Activated B cell treated with CpG ODN at 0.5 μM for 24 hours (primary cell): ENCODE results near the gene STIM2. TPM values are rescaled to one million over a fixed set of nuclear protein-coding genes. Genes with fewer than 3 reads are reported as not detected.

Experiments used
- ATAC-seq: fragments of 200-7000 bp; cut with Tn5 transposase; one replicate; pipeline ENCODE4 v1.10.0; 2021; ENCODE audit warnings: low read depth, mild to moderate bottlenecking, moderate library complexity
- CTCF ChIA-PET: fragments of 350-600 bp; sonication (Branson Sonifier 250); formaldehyde crosslinking; loops from one replicate; lab custom pipeline; 2021; ENCODE audit warnings: antibody characterized with exemption; lab: Charles Lee
- POLR2A ChIA-PET: fragments of 350-600 bp; sonication (Branson Sonifier 250); formaldehyde crosslinking; loops from one replicate; lab custom pipeline; 2021; ENCODE audit warnings: antibody characterized with exemption; lab: Charles Lee
- DNase-seq: peaks from one replicate; pipeline ENCODE4 v3.0.0; 2022
- H3K27ac Mint-ChIP-seq: one replicate; pipeline ENCODE4 v1.8.0; 2020; ENCODE audit warnings: mixed read lengths
- H3K27me3 Mint-ChIP-seq: one replicate; pipeline ENCODE4 v1.8.0; 2021; ENCODE audit warnings: mixed read lengths
- H3K36me3 Mint-ChIP-seq: one replicate; pipeline ENCODE4 v1.8.0; 2021; ENCODE audit warnings: low read depth, mixed read lengths
- H3K4me1 Mint-ChIP-seq: one replicate; pipeline ENCODE4 v1.8.0; 2021; ENCODE audit warnings: mixed read lengths
- H3K4me3 Mint-ChIP-seq: one replicate; pipeline ENCODE4 v1.8.0; 2020; ENCODE audit warnings: mild to moderate bottlenecking, mixed read lengths
- H3K9me3 Mint-ChIP-seq: one replicate; pipeline ENCODE4 v1.8.0; 2020; ENCODE audit warnings: mixed read lengths
- CTCF ChIP-seq: fragments of 200-600 bp; IDR thresholded peaks from one replicate; pipeline ENCODE4 v1.8.0; 2022; ENCODE audit warnings: antibody characterized with exemption, mild to moderate bottlenecking
- intact Hi-C: fragments of 100-400 bp; cut with micrococcal nuclease; formaldehyde crosslinking; loops from one replicate; pipeline ENCODE4 v1.15.1; 2024
- total RNA-seq: library from RNA; stranded (reverse); gene quantifications from 2 replicates; pipeline ENCODE4 v1.2.3, GENCODE V29; 2022

STIM2 gene
- total RNA-seq, 1 donor from 2014 or later, result 59.8 TPM

GRCh38 chr4:26909369-26909768, 48.7 kb downstream of the STIM2 start:
- peaks cover 77% of the 10 kb centered on the region for H3K4me1 Mint-ChIP-seq
- CTCF ChIA-PET, result no interaction called here

GRCh38 chr4:26911254-26911653, 50.6 kb downstream of the STIM2 start:
- Mint-ChIP-seq H3K27ac (no peak overlapping the region), H3K27me3 (no peaks in the 10 kb centered on the region), H3K4me1 (peaks cover 80% of the 10 kb centered on the region), H3K36me3 (no peaks in the 10 kb centered on the region), H3K9me3 (no peaks in the 10 kb centered on the region), H3K4me3 (no peak overlapping the region)
- ATAC-seq (no peak), DNase-seq (no peak)
- TF ChIP-seq CTCF, result no peak
- POLR2A ChIA-PET, result no interaction called here
- CTCF ChIA-PET, result no interaction called here
- intact Hi-C loops, result no loop called here

More at GRCh38 chr4:26909369-26909768, 48.7 kb downstream of the STIM2 start:
- intact Hi-C loops, result no loop called here
- no peaks in the 10 kb centered on the region for H3K9me3 Mint-ChIP-seq
- H3K27ac Mint-ChIP-seq, result no peak overlapping the region
- no peak for TF ChIP-seq CTCF
- DNase-seq (no peak), ATAC-seq (no peak)
- no peak overlapping the region for H3K4me3 Mint-ChIP-seq
- H3K36me3 Mint-ChIP-seq, result no peaks in the 10 kb centered on the region
- POLR2A ChIA-PET, result interaction anchor here (0.9 kb wide), 2 partner anchors 22 to 49 kb away, joined by 3 read pairs; partner anchors contain the start of gene STIM2
- H3K27me3 Mint-ChIP-seq, result no peaks in the 10 kb centered on the region

GRCh38 chr4:26912069-26912468, 51.4 kb downstream of the STIM2 start:
- Mint-ChIP-seq H3K36me3 (no peaks in the 10 kb centered on the region), H3K9me3 (no peaks in the 10 kb centered on the region), H3K27me3 (no peaks in the 10 kb centered on the region), H3K4me1 (peaks cover 83% of the 10 kb centered on the region), H3K27ac (no peak overlapping the region), H3K4me3 (no peak overlapping the region)
- DNase-seq (no peak), ATAC-seq (no peak)
- TF ChIP-seq CTCF, result no peak
- intact Hi-C loops, result loop anchor here (2.0 kb wide), 1 partner anchor 13 kb away; no protein-coding TSS in a partner anchor
- ChIA-PET POLR2A (no interaction called here), CTCF (no interaction called here)

GRCh38 chr4:26912810-26913209, 52.2 kb downstream of the STIM2 start:
- no peak for TF ChIP-seq CTCF
- intact Hi-C loops, result loop anchor here (2.0 kb wide), 1 partner anchor 14 kb away; no protein-coding TSS in a partner anchor
- CTCF ChIA-PET, result no interaction called here
- no peak for DNase-seq
- Mint-ChIP-seq H3K9me3 (no peaks in the 10 kb centered on the region), H3K27ac (peak overlapping the region; percentile 20), H3K27me3 (no peaks in the 10 kb centered on the region), H3K4me3 (no peak overlapping the region), H3K4me1 (peaks cover 83% of the 10 kb centered on the region), H3K36me3 (no peaks in the 10 kb centered on the region)
- POLR2A ChIA-PET, result no interaction called here
- no peak for ATAC-seq

GRCh38 chr4:26916195-26916594, 55.6 kb downstream of the STIM2 start:
- ATAC-seq (peak; percentile 49), DNase-seq (no peak)
- POLR2A ChIA-PET, result interaction anchor here (0.6 to 1.4 kb wide), 4 partner anchors 29 to 332 kb away, joined by 3 to 8 read pairs (median 3); partner anchors contain the start of genes STIM2 and TBC1D19
- H3K9me3 Mint-ChIP-seq, result no peaks in the 10 kb centered on the region
- no peak for TF ChIP-seq CTCF
- peak overlapping the region; percentile 31 for H3K27ac Mint-ChIP-seq
- no peak overlapping the region for H3K4me3 Mint-ChIP-seq
- H3K36me3 Mint-ChIP-seq, result peaks cover 26% of the 10 kb centered on the region
- intact Hi-C loops, result loop anchor here (5.0 kb wide), 2 partner anchors 34 to 36 kb away; no protein-coding TSS in a partner anchor
- CTCF ChIA-PET, result interaction anchor here (0.7 to 2.1 kb wide), 3 partner anchors 63 to 94 kb away, joined by 3 to 6 read pairs (median 4); no protein-coding TSS in a partner anchor
- no peaks in the 10 kb centered on the region for H3K27me3 Mint-ChIP-seq
- peaks cover 55% of the 10 kb centered on the region for H3K4me1 Mint-ChIP-seq
